ENCODE data around the gene CEACAM7.

- TF ChIP-seq POLR2A (IDR thresholded peaks at IDR 0.05) (no peak), CTCF (IDR thresholded peaks at IDR 0.05) (no peak)
These were observed 38.2 kb downstream of the CEACAM7 start for GRCh38 chr19:41649827-41650226.
